ENCODE results near the gene PGAP2. TPM values are rescaled to one million over a fixed set of nuclear protein-coding genes. Genes with fewer than 3 reads are reported as not detected.

Gene PGAP2
- total and polyA plus RNA-seq, 2 of the 4 experiments (the other 2 are of a cell fraction): 10.6 to 31.3 TPM

DNA sequence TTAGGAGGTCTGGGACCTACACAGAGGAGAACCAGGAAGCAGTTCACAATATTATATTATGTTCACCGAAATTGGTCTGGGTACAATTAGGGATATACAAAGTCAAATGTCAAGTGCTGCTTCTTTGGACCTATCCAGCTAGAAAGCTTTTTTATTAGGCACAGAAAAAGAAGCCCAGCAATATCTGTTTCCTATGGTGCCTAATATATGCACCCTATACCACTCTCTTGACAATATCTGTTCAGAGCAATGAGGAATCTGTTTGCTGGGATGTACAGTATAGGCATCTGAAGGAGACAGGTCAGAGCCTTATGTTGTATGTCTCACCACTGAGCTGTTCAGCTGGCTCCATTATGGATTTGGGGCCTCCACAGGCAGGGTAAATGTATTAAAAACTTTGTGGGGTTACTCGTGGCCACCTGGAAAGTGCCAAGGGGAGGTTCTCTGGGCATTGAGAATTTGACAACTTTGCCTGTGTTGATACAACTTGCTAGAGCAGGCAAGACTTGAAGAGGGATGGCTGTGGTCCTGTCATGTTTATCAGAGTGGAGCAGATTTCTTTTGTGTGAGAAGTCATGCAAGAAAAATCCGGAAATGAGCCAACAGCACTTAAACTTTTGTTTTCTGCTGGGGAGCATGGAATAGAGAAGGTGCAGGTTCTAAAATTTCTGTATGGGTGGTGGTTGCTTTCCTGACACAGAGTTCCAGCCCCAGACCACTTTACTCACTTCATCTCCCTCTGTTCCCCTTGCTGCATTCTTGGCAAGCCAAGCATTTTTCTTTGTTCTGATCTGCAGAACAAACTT, 57.2 kb downstream of the PGAP2 start:
- peak overlapping the region; percentile 70 for H3K4me2 ChIP-seq (ENCODE audit: low read depth, low read length)
- H2AFZ ChIP-seq (replicated peaks; ENCODE audit: low read length, poor library complexity): peak overlapping the region; percentile 33
- H3K27me3 ChIP-seq (ENCODE audit: control insufficient read depth, insufficient read depth, low read length): no peaks in the 10 kb centered on the region
- H2BK20ac ChIP-seq (ENCODE audit: low read depth, low read length): peak overlapping the region; percentile 20
- peak overlapping the region in 1 of 2 experiments; percentile 37; a peak in 2 of 4 replicates for H4K8ac ChIP-seq (ENCODE audit: low read depth in 2 of 2, low read length in 2 of 2)
- TF ChIP-seq FOS (IDR thresholded peaks at IDR 0.05; ENCODE audit: low read depth, low read length) (0 out of 2 replicates have a peak, but pooled peaks have one; percentile 13), POLR2A (IDR thresholded peaks at IDR 0.05; ENCODE audit: low read depth, low read length) (no peak)
- no peak overlapping the region for H3K9ac ChIP-seq (ENCODE audit: low read depth, low read length)
- 0% methylated on average over 1 of the region's 3 CpGs; no CpG with 5 or more reads in 1 of the 2 experiments for WGBS, 2 experiments (ENCODE audit: extremely low coverage in 2 of 2, insufficient read length in 1 of 2)
- H3K9me3 ChIP-seq (ENCODE audit: control insufficient read depth, insufficient read depth, low read length): no peaks in the 10 kb centered on the region
- H2AK5ac ChIP-seq (ENCODE audit: low read depth, low read length): no peak overlapping the region
- peak overlapping the region; percentile 27 for H2BK5ac ChIP-seq (ENCODE audit: low read depth, low read length, poor library complexity, severe bottlenecking)
- BruUV-seq (replicated peaks): no TSS peak
- H4K20me1 ChIP-seq (ENCODE audit: insufficient read depth, low read length): no peaks in the 10 kb centered on the region
- intact Hi-C loops (cut with micrococcal nuclease) (no loop called here), dilution Hi-C loops (cut with HindIII; ENCODE audit: low sequenced_read_pairs, unreplicated experiment) (no loop called here), in situ Hi-C loops (cut with MboI; ENCODE audit: low sequenced_read_pairs) (no loop called here)
- 0 out of 3 replicates have a peak overlapping the region, but pooled peaks have one; percentile 6 for H2BK15ac ChIP-seq (ENCODE audit: low read depth, low read length)
- peaks cover 39 to 57% of the 10 kb centered on the region in 2 experiments for H3K79me1 ChIP-seq (ENCODE audit: low read depth in 1 of 2, low read length in 2 of 2)
- peak overlapping the region; percentile 64 for H3K4ac ChIP-seq (ENCODE audit: low read depth, low read length)
- H3K4me3 ChIP-seq (ENCODE audit: insufficient read depth, low read depth, low read length): no peak overlapping the region
- H2AK9ac ChIP-seq (replicated peaks; ENCODE audit: low read depth, low read length, poor library complexity): peak overlapping the region; percentile 6
- no peak overlapping the region for H3K23ac ChIP-seq (ENCODE audit: low read depth, low read length)
- H3K4me1 ChIP-seq (ENCODE audit: control insufficient read depth, insufficient read depth, low read length): peaks cover 19% of the 10 kb centered on the region
- H3K56ac ChIP-seq (ENCODE audit: extremely low read depth, insufficient read depth, low read length): no peak overlapping the region
- peak overlapping the region; percentile 35; the same call in 1 of the 2 replicates for H4K91ac ChIP-seq (ENCODE audit: insufficient read depth, low read depth, low read length)
- H3K14ac ChIP-seq (replicated peaks; ENCODE audit: low read depth, low read length): peak overlapping the region; percentile 7; the same call in 1 of the 2 replicates
- peak; percentile 76 for DNase-seq
- peak overlapping the region; percentile 64; the same call in 1 of the 2 replicates for H3K27ac ChIP-seq (ENCODE audit: insufficient read depth, low read length)
- peak; percentile 75 for ATAC-seq (ENCODE audit: low read depth)
- H3K9me1 ChIP-seq (ENCODE audit: insufficient read depth, low read length): peaks cover 9% of the 10 kb centered on the region; the same call in 1 of the 2 replicates
- peak overlapping the region; percentile 53 for H2BK120ac ChIP-seq (ENCODE audit: low read depth, low read length)
- 0 out of 2 replicates have a peak overlapping the region, but pooled peaks have one; percentile 9 for H3K18ac ChIP-seq (ENCODE audit: low read depth, low read length)
- ChIA-PET CTCF (interaction anchor here (1.0 kb wide), 1 partner anchor 10 kb away, joined by 3 read pairs; the partner anchor contains the start of gene STIM1), POLR2A (ENCODE audit: unreplicated experiment) (no interaction called here)
- H4K5ac ChIP-seq (ENCODE audit: low read depth, low read length): no peak overlapping the region
- no peaks in the 10 kb centered on the region for H3K36me3 ChIP-seq (ENCODE audit: control insufficient read depth, insufficient read depth, low read length)
